Erythroblast (primary cell): ENCODE measurements around the gene MRFAP1L1.

Source experiments
- GATA1 ChIP-seq: IDR thresholded peaks from 2 replicates; pipeline ENCODE4 v1.6.1; 2011; ENCODE audit warnings: low read depth, mild to moderate bottlenecking, control low read depth, low read length, moderate library complexity
- POLR2A ChIP-seq: IDR thresholded peaks from 2 replicates; pipeline ENCODE4 v1.6.1; 2011; ENCODE audit warnings: mild to moderate bottlenecking, low read length

DNA sequence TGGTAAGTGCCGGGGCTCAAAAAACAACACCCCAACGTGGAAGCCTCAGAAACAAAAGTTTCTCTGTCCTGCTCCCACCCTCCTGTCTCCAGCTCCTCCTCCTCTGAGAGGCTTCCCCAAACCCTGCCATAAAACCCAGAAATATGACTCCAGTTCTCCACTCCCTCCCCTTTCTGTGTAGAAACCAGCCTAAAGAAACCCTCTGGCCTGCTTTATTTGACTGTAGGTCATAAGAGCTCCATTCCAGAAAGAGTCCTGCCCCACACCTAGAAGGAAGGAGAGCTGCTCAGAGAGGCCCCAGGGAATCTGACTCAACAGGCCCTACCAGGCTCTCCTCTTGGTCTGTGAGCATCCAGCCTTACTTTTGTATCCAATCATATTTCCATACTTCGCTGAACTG lies 16.9 kb downstream of the MRFAP1L1 start:
- TF ChIP-seq POLR2A (no peak), GATA1 (no peak)
